Stimulated activated CD8-positive, alpha-beta memory T cell treated with anti-CD3 and anti-CD28 coated beads, Interleukin-12 subunit alpha, Interleukin-12 subunit beta, amount 100 ng/mL, for 4 hours (primary cell): ENCODE data around the gene FNIP2.

Source experiments
- DNase-seq: peaks from one replicate; pipeline ENCODE4 v3.0.0-alpha.2; 2020; ENCODE audit warnings: low read depth

Gene FNIP2

DNA sequence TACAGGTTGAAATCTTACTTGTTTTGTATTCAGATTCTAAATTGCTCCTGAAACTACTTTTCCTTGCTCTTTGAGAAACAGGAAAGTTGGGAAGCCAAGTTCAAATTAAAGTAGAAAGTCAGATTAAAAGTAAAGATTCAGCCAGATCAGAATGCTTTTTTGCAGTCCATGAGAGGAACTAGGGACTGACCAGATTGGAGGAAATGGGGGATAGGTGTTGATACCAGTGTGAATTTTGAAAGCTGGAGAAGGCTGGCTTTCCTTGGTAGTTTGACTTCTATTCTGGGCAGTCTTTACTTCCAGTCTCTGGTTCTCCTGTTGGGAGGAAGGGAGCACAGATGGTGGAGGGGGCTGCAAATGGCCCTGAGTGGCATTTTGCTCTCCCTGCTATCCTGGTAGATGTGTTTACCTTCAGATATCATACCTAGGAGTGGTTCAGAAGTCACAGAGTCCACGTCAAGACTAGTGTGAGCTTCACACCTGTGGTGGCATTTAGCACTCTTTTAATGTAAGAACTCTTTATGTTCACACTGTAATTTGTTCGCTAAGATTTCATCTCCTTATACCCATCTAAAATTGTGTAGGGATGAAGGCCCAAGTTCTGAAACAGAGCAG, 68.8 kb downstream of the FNIP2 start:
- DNase-seq: no peak

DNA sequence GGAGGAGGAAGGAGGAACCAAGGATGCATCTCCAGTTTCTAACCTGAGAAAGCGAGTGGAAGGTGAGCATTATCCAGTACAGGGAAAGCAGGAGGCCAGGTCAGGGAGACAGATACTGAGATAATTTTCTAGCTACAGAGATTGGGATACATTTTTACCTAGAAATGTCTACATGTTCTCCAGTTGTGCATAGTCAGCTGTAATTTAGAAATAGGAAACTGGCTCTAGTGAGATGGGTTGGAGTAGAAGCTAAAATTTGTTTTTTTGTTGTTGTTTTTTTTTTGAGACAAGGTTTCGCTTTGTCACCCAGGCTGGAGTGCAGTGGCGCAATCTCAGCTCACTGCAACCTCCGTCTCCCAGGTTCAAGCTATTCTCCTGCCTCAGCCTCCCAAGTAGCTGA, 71.3 kb downstream of the FNIP2 start:
- DNase-seq: no peak

GRCh38 chr4:158841540-158841939, 72.7 kb downstream of the FNIP2 start:
- no peak for DNase-seq

- DNase-seq: no peak
Observed at GRCh38 chr4:158845311-158846041, 76.7 kb downstream of the FNIP2 start.

DNA sequence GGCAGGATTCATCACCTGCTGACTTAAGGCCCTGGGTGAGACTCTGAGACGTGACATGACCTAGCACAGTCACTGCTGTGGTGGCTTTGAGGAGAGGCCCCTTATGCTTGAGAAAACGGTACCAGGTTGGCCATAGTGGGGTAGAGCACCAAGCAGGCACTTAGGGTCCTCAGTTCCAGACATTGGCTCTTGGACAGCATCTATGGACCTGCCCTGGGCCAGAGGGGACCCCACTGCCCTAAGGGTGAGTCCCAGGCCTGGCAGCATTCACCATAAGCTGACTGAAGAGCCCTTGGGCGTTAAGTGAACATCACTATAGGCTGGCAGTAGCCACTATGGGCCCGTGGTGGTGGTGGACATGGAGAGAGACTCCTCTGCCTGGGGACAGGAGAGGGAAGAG, 78.7 kb downstream of the FNIP2 start:
- no peak for DNase-seq

- no peak for DNase-seq
Observed at GRCh38 chr4:158849681-158850080, 80.9 kb downstream of the FNIP2 start.

DNA sequence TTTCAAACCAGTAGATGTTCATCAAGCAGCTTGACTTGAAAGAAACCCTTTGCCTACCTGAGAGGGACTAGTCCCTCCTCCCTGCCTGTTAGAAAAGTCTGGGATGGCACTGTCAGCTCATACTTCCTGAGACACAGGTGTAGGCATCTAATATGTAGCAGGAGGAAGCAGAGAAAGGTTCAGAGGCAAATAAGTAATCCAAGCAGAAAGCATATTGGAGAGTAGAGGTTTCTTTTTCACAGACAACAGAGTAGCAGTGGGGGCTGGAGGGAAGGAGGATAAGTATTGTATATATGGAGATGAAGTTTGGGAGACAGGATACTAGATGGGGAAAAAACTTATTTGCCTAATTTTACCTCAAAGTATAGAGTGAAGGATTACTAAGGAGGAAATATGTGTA, 81.5 kb downstream of the FNIP2 start:
- DNase-seq: no peak

- no peak for DNase-seq
Observed at GRCh38 chr4:158850800-158851644, 82.2 kb downstream of the FNIP2 start.

GRCh38 chr4:158854236-158854635, 85.4 kb downstream of the FNIP2 start:
- no peak for DNase-seq

- DNase-seq: no peak
Observed at GRCh38 chr4:158856852-158857251, 88.0 kb downstream of the FNIP2 start.

- DNase-seq: no peak
Observed at GRCh38 chr4:158857951-158858350, 89.1 kb downstream of the FNIP2 start.

GRCh38 chr4:158858410-158859199, 89.8 kb downstream of the FNIP2 start:
- no peak for DNase-seq

DNA sequence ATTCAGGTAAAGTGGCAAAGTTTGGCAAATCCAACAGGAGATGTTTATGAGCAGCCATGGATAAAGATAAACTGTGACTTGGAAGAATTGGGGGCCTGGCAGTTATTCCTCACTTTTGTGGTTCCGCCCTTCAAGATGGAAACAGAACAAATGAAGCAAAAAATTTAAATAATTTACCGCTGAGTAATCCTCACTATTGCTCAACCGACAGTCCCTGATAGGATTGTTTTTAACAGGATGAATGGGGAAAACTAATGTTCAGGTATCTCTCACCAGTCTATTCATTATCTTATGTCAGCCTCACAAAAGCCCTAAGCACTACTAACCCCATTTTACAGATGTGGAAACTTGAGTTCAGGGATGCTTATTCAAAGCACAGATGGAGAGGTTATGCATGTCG, 90.8 kb downstream of the FNIP2 start:
- no peak for DNase-seq

- DNase-seq: no peak
Observed at GRCh38 chr4:158860856-158861255, 92.0 kb downstream of the FNIP2 start.

- no peak for DNase-seq
Observed at GRCh38 chr4:158861281-158861680, 92.5 kb downstream of the FNIP2 start.

DNA sequence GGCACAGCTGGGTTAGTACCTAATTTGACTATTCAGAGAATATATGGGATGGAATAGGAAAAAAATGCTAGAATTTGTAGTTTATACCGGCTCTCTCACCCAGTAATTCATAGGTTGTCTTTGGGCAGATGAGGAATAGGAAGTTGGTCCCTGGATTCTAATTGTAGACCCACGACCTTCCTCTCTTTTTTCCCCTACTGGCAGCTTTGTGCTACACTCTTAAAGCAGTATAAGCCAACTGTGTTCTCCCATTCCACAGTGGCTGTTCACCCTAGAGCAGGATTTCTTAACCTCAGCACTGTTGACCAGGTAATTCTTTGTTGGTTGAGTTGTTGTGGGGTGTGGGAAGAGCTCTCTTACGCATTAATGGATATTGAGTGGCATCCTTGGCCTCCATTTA, 92.9 kb downstream of the FNIP2 start:
- no peak for DNase-seq

DNA sequence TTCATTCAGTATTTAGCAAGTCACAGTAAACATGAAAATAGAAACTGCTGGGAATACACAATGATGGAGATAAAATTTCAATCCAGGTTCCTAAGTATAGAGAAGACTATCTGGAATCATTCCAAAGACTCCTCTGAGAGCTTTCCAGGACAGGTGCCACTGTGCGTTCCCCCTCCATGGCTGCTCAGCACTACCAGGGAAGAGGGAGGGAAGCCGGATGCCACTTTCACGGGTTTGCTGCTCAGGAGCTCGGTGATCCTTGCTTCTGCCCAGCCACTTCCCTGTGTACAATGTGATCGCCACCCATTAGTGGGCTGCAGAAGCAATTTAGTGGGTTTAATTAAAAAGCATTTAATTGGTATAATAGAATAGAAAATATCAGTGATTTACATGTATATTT, 94.5 kb downstream of the FNIP2 start:
- DNase-seq: no peak

- DNase-seq: no peak
Observed at GRCh38 chr4:158865520-158866177, 96.8 kb downstream of the FNIP2 start.

- DNase-seq: no peak
Observed at GRCh38 chr4:158869001-158869400, 100.2 kb downstream of the FNIP2 start.

GRCh38 chr4:158869761-158870160, 100.9 kb downstream of the FNIP2 start:
- no peak for DNase-seq

DNA sequence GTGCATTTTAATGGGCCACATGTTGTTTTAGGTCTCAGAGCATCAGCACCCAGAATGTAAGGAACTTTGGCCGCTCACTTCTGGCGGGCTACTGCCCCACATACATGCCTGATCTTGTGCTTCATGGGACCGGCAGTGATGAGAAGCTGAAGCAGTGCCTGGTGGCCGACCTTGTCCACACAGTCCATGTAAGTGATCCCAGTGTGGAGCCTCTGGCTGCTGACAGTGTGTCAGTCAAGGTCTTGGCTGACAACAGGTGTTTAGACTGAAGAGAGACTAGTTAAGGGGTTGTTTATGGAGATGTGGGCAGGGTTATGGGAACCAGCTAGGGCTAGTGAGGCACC, 101.4 kb downstream of the FNIP2 start:
- DNase-seq: no peak
